D341Med (cell line): ENCODE measurements around the gene BRCA1.
A peak's percentile ranks its signal among the peaks of the same experiment; 100 is the strongest.
"Not testable (repeated sequence)": the region's sequence is repeated elsewhere in the genome, so short reads cannot be mapped to it uniquely, and the experiment has no call there.

ENCODE experiments used
- DNase-seq: peaks from one replicate; pipeline ENCODE4 v3.0.0; 2012; ENCODE audit warnings: low spot score

Gene BRCA1

GRCh38 chr17:43000894-43001293 is 124.3 kb downstream of the BRCA1 start:
- not testable (repeated sequence) for DNase-seq

DNA sequence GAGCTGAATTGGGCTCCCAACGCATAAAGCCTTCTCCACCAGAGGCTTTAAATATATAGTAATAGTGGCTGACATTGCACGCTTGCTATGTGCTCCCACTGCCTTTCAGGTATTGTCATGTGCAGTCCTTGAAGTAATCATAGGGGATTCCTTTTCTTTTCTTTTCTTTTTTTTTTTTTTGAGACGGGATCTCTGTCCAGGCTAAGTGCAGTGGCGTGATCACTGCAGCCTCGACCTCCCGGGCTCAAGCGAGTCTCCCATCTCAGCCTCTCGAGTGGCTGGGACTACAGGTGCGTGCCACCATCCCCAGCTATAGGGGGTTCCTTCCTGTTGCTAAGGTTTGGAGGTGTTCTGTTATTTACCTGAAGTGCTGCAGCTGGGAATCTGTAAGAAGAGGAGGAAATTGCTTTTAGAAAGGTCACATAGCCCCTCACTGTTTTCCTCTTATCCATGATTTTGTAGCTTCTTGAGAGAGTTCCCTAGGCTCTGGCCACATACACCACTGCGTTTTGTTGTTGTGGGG is 126.1 kb downstream of the BRCA1 start:
- DNase-seq, result no peak

DNA sequence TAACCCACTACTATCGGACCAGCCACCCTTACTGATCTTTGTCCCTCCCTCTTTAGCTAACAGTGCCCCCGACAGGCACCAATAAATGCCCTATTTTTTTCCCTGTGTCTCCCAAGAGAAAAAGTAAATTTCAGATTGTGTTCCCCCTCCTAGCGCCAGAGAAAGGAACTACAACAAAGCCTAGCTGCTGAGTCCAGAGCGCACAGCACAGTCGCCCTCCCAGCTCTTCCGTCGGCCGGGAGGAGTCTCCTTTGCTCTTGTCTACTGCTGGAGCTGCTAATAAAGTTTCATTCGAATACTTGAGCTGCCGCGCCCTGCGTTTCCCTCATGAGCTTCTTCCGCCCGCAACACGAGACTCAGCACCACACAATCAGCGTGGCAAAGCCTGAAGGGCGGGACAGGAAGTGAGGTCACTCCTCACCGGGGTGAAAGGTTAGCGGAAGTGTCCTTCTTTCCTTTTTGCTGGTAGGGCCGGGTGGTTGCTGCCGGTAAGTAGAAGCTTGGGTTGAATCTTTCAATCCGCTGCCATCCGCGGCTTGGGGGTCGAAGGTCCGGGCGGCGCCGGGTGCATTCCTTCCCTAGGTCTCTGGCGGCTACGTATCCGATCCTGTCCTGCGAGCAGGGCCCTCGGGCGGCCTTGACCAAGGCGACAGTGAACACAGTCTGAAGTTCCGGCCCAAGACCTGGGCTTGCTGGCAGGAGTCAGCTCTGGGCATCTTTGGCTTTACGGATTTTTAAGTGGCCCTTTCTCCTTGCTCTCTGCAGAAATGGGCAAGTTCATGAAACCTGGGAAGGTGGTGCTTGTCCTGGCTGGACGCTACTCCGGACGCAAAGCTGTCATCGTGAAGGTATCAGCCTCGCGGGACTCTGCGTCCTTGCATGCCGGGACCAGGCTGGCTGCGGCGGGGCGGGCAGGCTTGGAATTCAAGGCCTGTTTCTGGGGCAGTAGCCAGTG is 126.9 kb downstream of the BRCA1 start, which contains the start of gene RPL27:
TSS of gene RPL27 (plus strand) at position 436 of the 955 bp plus-strand sequence. CDS start at position 768, 332 bp downstream.
- peak; percentile 96 for DNase-seq

DNA sequence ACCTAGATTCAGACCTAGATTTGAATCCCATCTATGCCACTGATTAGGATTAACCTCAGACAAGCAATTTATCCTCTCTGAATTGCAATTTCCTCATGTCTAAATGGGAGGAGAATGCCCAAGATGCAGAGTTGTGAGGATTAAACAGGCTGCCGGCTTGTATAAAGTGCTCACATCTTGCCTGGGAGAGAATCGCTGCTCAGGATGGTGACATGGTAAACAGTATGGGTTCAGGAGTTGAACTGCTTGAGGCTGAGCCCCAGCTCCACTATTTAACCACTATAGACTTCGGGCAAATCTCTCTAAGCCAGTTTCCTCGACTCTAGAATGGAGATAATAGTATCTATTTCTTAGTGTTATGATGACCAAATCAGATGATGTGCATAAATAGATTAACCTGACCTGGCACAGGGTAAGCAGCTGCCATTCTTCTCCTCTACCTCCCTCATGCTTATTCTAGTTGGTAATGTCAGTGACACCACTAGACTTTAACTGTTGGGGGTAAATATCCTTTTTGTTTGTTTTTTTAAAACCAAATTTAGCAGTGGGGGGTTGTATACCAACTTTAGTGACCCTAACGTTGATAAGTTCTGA is 127.7 kb downstream of the BRCA1 start:
- peak; percentile 53 for DNase-seq
